GM19452 (cell line): ENCODE results near the gene ATP6V0D1.

Source experiments
- ATAC-seq: cut with Tn5 transposase; IDR thresholded peaks from one replicate; pipeline ENCODE4 v1.9.1; 2021; ENCODE audit not compliant: unreplicated experiment

Gene ATP6V0D1

GRCh38 chr16:67463059-67463458 lies 17.9 kb downstream of the ATP6V0D1 start:
- no peak for ATAC-seq

DNA sequence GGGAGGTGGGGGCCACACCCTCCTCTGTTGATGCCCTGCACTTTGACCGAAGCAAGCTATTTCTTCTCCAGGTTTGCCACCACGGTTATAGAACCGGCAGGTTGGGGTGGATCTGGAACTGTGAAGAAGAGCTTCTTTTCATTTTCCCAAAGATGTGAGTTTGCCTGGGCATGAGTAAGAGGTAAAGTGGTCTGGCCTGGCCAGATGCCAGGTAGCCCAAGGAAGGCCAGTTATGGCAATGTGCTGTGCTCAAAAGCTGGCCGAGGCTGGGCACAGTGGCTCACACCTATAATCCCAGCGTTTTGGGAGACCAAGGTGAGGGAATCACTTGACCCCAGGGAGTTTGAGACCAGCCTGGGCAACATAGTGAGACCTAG lies 18.7 kb downstream of the ATP6V0D1 start:
- no peak for ATAC-seq

GRCh38 chr16:67461600-67462278 lies 19.2 kb downstream of the ATP6V0D1 start:
- no peak for ATAC-seq

DNA sequence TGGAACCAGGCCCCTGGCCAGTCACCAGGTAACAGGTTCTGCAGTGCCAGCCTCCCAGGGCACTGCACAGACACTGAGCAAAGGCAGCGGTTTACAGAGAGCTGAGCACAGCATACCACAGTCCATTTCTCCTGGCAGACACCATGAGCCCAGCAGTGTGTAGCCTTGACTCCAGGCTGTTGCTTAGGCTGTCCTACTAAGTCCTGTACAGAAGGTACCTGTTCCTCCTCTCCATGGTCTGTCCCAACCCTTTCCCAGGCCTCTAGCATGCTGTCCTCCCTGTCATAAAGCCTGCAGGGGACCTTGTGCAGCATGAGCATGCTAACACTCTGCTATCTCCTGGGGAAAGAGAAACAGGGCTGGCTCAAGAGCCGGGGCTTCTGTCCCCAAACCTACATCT lies 20.0 kb downstream of the ATP6V0D1 start:
- no peak for ATAC-seq

DNA sequence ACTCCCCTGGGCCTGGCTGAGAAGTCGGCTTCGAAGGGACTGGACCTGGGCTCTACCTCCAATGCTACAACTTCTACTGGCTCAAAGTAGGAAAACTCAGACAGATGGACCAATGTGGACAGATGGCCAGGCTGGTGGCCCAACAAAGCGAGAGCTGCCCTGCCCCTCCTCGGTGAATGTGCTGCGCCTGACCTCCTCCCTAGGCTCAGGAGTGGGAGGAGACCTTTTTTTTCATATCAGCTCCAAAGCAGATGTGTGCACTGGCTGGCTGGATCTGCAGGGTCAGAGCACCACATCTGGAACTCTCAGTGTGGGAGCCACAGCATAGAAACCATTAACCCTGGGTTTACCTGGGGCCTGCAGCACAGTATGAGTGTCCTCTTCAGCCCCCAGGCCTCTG lies 20.8 kb downstream of the ATP6V0D1 start:
- ATAC-seq, result no peak

GRCh38 chr16:67459861-67460150 lies 21.2 kb downstream of the ATP6V0D1 start:
- no peak for ATAC-seq

DNA sequence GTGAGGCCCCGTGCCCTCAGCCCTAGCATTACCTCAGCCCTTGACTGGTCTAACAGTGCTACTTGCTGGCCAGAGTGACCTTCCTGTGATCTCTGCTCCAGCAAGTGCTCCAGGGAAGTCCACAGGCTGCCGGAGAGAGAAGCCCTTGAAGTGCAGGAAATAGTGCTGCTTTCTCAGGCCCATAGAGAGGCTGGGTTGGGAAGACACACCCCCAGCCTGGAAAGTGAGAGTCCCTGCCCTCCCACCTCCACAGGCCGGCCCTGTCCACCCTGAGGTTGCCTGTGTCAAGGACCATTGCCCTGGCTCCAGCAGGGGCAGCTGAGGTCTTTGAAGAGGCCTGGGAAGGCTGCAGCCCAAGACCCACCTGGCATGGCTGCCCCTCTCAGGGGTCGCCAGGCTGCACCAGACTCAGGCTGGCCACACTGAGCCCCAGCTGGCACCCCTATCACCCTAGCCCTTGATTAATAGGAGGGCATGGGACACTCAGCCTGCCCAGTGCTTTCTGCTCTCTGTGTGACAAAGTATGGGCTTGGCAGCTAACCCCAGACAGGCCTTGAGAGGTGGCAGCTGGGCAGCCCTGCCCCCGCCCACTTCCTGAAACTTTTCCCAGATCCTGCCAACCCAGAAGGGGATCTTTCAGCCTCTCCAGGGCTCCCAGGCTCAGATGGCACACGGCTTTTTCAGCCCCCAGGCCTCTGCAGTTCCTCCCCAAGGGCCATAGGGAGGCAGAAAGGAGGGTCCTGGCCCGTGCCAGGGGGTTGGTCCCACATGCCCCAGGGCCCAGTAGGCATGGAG lies 21.7 kb downstream of the ATP6V0D1 start:
- no peak for ATAC-seq

- ATAC-seq, result no peak
These were observed 22.8 kb downstream of the ATP6V0D1 start for GRCh38 chr16:67458121-67458641.

GRCh38 chr16:67457611-67458010 lies 23.3 kb downstream of the ATP6V0D1 start:
- no peak for ATAC-seq

DNA sequence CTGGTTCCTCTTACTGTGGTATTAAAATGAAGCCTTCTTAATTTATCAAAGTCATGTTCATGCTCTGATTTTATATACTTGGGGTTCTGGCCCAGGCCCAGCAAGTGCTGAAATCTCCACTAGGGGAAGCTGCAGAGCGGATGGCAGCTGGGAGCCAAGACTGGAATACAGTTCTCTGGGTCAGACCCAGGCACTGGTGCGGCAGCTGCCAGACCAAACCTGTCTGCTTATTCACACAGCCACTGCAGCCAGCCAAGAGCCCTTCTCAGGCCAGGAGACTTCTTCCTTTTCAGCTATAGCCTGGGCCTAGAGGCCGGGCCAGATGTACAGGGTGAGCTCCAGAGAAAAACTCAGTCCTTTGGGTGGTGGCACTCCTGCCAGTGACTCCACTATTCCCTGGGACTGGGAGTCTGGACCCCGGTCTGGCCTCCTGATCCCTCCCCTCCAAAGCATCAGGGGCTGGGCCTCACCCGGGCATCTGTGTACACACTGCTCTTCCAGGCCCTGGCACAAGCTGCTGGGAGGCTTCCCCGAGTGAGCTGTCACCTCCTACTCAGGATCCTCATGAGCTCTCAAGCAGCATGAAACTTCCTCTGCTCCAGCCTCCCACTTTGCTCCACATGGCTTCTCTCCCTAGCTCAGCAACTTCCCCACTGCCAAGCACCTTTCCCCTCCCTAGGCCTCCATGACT lies 24.4 kb downstream of the ATP6V0D1 start:
- no peak for ATAC-seq

GRCh38 chr16:67454852-67455251 lies 26.1 kb downstream of the ATP6V0D1 start:
- ATAC-seq, result no peak

DNA sequence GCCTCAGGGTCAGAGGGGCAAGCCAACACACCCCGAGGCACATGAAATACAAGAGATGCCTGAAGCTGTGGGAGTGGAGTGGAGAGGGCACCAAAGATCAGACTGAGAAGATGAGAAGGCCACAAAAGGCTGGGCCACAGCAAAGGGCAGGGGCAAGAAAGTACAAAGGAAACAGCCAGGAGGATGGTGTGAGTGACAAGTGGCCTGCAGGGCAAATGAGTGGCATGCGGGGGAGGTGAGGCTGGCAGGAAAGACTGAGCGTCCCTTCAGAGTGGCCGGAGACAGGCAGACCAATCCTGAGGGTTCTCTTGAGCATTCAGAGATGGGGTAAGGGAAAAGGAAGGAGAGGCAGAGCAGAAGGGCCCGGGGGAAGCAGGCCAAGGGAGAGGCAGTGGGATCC lies 26.9 kb downstream of the ATP6V0D1 start:
- no peak for ATAC-seq

GRCh38 chr16:67451704-67452435 lies 29.1 kb downstream of the ATP6V0D1 start:
- ATAC-seq, result no peak

DNA sequence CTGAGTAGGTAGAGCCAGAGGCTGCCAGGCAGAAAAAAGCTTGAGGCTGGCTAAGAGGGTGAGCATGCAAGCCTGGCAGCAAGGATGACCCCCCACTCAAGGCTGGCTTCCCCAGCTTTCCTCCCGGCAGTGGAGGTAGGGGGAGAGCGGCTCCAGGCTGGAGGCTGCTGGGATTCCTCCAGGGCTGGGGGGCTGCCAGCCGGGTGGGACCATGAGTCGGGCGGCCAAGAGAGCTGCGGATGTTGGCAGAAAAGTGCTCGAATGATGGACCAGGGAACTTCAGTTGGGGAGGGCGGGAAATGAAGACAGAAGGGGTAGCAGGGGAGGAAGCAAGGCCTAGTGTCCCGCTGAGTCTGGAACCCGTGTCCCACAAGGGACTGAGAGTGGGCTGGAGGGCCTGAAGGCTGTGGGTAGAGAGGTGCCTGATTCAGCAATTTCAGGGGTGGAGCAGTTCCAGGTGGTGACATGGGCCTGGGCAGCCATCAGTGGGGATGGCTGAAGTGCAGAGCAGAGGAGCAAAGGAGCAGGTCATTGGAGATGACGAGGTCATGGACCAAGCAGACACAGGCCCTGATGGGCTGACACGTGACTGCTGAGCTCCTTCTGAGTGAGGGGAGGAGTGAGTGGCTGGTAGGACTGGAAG lies 29.8 kb downstream of the ATP6V0D1 start:
- no peak for ATAC-seq

- no peak for ATAC-seq
These were observed 31.2 kb downstream of the ATP6V0D1 start for GRCh38 chr16:67449739-67450138.

DNA sequence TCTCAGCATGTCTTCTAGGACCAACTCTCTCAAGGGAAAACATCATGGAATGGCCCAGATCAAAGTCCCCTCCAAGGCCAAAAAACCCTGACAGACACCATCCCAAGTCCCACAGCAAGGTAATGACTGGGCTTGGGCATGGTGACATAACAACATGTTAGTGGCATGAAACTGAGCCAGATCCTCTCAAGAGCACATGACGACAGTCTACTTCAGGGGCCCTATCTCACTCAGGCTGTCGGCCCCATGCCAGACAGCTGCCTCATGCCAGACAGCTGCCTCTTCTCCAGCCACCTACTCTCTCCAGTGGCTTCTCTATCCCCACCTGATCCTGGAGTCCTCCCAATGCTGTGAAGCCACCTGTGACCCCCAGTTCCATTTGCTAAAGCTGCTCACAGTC lies 31.6 kb downstream of the ATP6V0D1 start:
- no peak for ATAC-seq

DNA sequence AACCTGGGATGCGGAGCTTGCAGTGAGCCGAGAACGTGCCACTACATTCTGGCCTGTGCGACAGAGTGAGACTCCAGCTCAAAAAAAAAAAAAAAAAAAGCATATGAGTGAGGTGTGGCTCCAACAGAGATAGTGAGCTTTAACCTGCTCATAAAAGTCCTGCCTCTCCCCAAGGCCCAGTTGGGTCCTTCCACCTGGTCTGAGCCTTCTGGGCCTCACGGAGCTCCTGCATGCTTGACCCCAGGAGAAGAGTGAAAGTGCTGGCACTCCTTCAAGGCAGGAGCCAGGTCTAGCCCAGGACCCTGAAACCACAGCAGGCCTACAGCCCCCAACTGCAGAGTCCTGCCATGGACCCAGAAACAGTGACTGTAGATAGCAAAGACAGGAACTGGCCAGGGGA lies 32.4 kb downstream of the ATP6V0D1 start:
- ATAC-seq, result no peak

GRCh38 chr16:67447508-67448076 lies 33.4 kb downstream of the ATP6V0D1 start:
- ATAC-seq, result no peak

DNA sequence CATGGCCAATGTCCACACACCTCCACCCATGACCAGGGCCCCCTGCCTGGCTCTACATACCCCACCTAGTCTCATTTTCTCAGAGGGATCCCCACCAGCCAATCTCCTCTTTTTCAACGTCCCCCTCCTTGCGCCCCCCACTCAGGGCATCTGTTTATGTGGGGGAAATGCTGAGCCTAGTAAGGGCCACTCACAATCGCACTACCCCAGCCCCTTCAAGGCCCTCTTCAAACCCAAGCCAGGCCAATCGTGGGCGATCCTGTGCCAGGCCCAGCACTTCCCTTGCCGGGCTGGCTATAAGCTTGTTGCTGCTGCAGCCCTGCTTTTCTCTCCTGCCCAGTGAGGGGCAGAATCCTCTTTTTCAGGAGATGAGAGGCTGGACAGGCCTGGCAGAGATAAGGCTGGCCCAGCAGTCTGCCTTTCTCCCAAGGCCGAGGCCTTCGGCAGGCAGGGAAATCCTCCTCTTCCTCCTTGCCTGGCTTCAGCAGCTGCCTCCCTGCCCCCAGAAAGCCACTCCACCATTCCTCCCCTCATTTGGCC lies 33.9 kb downstream of the ATP6V0D1 start:
- ATAC-seq, result no peak
